CD1c-positive myeloid dendritic cell (primary cell): ENCODE results near the gene GZMA.
A peak's percentile ranks its signal among the peaks of the same experiment; 100 is the strongest.
"Not testable (repeated sequence)": the region's sequence is repeated elsewhere in the genome, so short reads cannot be mapped to it uniquely, and the experiment has no call there.

Source experiments
- DNase-seq: peaks from one replicate; pipeline ENCODE4 v3.0.0-alpha.2; 2016; ENCODE audit errors: extremely low spot score

Gene GZMA

DNA sequence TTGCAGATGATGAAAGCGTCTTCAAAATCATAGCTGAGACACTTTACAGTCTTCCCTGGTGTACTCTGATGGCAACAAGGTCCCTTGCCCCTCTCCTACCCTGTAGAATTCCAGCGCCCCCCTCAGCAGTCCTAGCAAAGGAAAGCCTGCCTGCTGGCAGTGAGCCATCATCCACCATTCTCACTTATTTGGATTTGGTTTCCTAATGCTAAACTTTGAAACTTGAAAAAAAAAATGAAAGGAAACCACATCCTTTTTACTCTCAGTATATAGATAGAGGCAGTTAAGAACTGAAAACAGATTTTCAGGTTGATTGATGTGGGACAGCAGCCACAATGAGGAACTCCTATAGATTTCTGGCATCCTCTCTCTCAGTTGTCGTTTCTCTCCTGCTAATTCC lies at the start of gene GZMA:
TSS of gene GZMA (plus strand) at position 299 of the 400 bp plus-strand sequence. CDS start at position 336, 37 bp downstream.
- DNase-seq = peak; percentile 36

DNA sequence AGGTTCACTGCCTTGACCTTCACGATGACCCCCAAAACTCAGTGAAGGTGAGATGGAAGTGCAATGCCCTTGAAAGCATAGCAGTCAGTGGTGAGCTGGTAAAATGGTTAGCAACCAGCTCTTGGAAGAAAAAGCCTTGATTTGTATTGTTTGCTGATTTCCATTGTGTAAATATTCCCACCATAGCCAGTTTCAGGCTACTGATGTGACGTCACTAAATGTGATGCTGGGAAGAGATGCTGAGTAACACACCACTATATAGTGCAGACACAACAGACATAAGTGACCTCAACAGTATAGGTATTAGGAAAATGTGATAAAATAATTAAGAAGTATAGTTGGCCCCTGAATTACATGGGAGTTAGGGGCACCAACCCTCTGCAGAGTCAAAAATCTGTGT lies 47.3 kb upstream of the GZMA start:
- DNase-seq = no peak

DNA sequence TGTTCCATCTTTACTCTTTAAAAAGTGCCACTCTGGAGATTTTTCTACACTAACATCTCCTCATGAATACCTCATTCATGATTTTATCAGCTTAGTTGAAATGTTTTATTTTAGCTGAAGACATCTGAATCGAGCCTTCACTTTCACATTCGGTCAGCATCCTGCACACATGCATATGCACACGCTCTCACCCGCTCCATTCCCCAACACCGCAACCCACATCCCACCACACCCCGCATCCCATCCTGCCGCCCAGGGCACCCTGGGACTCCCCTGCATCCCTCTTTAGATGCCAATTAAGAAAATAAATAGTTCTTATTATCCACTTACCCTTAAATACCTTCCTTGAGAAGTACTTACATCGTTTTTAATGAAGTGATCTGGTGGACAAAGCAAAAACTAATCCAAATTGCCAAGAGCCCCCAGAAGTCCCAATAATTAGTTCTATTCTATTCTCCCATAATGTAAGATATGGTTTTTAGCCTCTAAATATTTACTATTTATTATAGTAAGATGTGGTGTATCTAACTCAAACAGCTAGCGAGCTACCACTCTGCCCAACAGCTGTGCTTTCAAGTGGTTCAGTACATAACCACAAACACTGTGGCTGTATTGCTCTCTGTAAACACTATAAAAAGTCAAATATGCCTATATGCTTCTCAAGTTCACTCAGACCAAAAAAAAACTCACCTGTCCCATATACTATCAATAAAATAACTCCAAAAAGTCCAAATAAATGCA lies 40.2 kb upstream of the GZMA start:
- DNase-seq = no peak

DNA sequence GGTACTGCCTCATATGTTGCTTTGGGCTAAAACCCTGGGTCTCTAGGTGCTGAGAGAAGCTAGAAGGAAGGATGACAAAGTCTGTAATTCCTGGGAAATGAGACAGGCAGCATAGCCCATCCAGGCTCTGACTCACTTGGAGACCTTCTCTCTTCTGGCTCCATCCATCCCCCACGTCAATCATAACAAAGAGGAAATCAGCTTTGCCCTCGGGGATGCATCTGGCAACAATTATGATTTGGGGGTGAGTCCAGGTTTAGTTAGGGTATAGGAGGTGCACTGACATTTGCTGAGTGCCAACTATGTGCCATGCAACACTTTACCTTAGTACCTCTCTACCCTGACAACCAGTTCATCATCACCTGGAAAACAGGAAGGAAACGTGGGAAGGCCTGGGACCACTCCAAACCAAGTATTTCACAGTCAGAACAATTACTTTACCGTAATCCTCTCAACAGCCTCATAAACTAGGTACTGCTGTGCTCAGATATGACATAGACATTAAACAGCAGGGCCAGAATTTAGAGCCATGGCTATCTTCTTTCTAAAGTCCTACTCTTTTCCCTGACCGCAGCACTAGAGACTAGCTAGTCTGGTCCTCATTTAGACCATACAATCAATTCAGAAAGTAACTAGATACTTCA lies 39.1 kb upstream of the GZMA start:
- no peak for DNase-seq

DNA sequence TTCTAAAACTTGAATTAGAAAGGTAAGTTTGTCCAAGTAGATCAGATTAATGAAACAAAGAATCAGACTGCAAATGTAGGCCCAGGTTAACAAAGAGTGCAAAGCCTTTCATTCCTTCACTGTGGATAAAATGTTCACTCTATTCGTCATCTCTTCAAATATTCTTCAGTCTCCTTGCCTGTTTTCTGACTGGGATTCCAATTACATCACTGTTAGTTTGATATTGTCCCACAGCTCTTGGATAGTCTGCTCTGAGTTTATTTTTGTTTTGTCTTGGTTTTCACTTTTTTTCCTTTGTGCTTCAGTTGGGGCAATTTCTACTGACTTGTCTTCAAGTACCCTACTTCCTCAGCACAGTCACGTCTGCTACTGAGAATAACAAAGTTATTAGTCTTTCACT lies 38.5 kb upstream of the GZMA start:
- no peak for DNase-seq

DNA sequence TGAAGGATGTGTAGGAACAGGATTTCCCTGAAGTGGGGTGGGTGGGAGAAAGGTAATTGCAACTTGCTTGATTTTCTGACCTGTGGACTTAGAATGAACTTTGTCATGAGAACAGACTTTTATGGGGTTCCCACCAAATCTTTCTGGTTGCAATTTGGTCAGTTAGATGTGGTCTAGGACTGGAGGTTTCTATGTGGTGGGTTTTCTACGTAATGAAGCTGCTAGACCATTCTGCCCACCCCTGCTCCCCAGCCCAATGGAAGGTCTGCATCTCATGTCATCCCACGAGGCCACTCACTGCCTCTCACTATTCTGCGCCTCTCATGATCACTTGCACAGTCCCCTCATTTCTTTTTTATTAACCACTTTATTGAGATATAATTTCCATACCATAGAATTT lies 37.9 kb upstream of the GZMA start:
- no peak for DNase-seq

DNA sequence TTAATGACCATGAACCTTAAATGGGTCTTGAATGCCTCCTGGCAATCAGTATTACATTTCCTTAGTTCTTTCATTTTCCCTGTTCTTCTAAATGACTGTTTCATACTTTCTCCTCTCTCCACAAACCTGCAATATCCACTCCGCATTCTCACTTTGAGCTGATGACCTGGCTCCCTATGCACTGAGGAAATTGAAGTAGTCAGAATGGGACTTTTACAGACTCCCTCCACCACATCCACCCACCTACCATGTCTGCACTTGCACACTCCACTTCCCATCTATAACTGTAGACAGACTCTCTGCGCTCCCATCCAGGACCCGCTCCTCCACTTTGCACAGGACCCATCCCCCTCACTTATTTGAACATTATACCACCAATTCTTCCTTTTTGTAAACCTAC lies 36.2 kb upstream of the GZMA start:
- no peak for DNase-seq

DNA sequence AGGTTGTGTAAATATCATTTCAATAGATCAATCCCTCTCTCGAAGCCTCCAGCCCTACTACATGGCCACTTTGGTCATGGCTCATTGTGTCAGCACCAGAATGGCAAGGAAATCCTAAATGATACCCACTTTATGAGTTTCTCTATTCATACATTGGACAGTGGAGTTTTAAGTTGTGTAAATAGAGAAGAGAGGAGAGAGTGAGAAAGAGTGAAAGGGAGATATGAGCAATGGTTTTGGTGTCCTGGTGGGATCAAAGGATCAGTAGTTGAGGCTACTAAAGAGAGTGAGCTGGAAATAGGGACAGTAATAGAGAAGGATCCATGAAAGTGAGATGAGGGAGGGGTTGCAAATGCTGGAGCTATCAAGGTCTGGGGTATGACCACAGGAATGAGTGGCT lies 31.5 kb upstream of the GZMA start:
- no peak for DNase-seq

DNA sequence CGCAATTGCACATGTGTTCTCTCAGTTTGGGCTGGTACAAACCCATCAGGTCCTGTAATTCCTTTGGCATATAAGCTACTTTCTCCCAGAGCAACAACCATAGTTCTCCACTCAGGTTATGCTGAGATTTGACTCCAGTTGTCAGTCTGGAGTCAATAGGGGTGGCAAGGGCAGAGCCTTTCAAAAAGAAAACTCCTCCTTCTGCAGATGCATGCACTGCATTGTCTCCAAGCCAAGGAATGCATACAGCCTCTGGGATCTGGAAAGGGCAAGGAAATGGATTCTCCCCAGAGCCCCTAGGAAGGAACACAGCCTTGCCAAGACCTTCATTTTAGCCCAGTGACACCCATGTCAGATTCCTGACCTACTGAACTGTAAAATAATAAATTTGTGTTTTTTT lies 31.0 kb upstream of the GZMA start:
- DNase-seq = no peak

DNA sequence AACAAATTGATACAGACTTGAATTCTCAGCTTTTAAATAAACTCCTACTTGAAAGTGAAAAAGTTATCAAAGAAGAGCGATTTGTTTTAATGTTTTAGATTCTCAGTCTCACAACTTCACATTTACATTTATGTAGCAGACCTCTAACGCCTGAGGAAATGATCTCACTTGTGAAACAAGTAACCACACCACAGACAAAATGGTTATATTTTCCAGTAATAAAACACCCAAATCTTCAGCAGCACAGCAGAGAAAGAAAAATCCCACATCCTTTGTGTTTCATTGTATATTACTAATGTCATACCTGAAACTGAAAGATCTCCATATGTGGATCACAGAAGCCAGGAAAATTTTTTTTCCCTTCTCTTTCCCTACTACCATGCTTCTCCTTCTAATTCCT lies 29.8 kb upstream of the GZMA start:
- DNase-seq = peak; percentile 10

DNA sequence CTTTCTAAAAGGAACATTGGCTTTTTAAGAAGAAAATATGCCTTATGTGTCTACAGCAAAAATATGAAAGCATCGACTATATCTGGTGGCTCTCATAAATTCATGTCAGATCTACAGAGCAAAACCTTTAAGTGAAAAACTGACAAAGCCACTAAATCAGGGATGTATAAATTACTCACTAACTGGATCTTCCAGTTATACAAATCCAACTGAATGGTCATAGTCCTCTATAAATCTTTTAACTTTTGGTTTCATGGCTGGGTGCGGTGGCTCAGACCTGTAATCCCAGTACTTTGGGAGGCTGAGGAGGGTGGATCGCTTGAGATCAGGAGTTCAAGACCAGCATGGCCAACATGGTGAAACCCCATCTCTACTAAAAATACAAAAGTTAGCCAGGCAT lies 29.2 kb upstream of the GZMA start:
- no peak for DNase-seq

DNA sequence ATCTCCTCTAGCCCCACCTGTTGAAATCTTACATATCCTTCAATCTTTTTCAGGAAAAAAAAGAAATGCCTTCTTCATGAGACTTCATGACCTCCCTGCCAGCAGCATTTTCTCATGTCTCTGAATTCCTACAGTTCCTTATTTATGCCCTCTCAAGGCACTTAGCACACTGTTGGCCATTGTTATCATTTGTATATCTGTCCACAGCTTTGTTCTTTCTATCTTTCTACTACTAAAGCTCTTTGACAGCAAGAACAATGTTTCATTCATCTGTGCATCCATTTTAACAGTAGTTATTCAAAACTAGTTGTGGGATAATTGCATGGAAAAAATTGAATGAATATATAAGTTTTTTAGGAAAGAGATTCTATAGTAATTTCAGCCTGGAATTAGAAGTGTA lies 20.9 kb upstream of the GZMA start:
- no peak for DNase-seq

DNA sequence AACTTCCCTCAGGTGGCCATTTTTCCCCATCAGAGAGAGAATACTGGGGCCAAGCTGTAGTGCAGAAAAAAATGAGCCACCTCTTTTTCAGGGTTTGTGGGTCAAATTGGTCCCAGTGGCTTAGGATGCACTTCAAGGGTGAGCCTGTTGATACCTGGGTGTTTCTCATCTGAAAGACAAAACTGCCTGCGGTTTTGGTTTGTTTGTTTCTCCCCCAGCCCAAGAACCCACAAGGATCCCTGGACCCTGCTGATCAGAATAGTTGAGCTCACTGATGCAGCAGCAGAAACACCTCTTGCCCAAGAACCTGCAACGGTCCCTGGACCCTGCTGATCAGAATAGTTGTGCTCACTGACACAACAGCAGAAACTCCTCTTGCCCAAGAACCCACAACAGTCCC lies 13.1 kb upstream of the GZMA start:
- not testable (repeated sequence) for DNase-seq

DNA sequence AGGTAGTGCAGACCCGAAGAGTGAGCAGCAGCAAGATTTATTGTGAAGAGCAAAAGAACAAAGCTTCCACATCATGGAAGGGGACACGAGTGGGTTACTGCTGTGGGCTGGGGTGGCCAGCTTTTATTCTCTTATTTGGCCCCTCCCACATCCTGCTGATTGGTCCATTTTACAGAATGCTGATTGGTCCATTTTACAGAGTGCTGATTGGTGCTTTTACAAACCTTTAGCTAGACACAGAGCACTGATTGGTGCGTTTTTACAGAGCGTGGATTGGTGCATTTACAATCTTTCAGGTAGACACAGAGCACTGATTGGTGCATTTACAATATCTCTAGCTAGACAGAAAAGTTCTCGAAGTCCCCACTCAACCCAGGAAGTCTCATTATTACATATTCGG lies 11.4 kb upstream of the GZMA start:
- not testable (repeated sequence) for DNase-seq

DNA sequence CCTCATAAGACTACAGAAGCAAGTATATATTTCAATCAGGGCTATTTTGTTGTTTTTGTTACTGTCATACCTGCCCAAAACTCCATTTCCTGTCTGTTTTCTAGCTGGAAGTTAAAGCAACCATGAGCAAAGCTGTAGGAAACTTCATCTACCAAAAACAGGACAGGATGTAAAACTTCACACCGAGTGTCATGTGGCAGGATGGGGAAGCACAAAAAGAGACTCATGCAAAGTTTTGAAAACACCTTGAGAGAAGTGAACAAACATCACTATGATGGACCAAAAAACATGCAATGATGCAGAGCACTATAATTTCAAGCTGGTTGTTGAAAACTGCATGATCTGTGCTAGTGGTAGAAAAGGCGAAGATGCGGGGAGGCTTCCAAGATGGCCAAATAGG lies 6.3 kb upstream of the GZMA start:
- DNase-seq = no peak

DNA sequence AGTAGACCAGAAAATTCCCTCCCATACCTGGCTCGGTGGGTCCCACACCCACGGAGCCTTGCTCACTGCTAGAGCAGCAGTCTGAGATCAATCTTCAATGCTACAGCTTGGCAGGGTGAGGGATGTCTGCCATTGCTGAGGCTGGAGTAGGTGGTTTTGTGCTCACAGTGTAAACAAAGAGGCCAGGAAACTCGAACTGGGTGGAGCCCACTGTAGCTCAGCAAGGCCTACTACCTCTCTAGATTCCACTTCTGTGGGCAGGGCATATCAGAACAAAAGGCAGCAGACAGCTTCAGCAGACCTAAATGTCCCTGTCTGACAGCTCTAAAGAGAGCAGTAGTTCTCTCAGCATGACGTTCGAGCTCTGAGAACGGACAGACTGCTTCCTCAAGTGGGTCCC lies 5.6 kb upstream of the GZMA start:
- no peak for DNase-seq

DNA sequence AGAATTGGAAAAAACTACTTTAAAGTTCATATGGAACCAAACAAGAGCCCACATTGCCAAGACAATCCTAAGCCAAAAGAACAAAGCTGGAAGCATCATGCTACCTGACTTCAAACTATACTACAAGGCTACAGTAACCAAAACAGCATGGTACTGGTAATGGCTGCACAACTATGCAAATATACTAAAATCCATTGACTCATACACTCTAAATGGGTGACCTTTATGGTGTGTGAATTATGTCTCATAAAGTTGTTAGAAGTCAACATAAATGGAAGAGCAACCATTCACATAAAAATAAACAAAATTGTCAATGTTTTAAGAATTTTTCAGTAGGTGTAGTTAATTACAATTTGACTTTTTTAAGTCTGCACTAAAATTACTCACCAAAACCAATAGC lies 1.3 kb upstream of the GZMA start:
- not testable (repeated sequence) for DNase-seq

DNA sequence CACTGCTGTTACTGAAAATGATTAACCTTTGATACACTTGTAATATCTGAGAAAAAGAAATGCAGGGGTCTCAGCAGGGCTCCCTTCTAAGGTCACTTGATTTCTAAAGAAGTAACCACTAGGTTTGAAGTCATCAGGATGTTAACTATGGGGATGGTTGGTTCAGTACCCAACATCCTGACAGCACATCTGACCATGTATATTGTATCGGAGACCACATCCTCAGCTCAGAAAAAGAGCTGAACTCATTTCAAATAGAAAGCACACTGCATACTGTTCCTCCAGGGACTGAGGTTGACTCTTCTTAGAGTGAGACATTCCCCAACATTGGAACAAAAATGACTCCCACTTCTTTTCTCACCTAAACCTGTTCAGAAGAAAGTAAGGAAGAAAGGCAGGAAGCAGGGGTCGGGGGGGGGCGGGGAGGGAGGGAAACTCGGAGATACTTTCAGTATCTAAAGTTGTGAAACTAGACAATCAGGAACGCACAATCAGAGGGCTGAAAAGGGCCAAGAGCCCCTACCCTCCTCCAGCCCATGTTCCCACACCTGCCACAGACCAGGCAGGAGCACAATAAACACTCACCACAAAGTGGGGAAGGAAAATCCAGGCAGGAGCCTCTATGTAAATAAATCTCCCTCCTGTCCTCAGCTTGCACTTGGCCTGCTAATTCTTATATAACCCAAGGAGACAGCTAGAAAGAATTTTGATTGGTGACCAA lies 730 bp upstream of the GZMA start:
- DNase-seq = no peak

DNA sequence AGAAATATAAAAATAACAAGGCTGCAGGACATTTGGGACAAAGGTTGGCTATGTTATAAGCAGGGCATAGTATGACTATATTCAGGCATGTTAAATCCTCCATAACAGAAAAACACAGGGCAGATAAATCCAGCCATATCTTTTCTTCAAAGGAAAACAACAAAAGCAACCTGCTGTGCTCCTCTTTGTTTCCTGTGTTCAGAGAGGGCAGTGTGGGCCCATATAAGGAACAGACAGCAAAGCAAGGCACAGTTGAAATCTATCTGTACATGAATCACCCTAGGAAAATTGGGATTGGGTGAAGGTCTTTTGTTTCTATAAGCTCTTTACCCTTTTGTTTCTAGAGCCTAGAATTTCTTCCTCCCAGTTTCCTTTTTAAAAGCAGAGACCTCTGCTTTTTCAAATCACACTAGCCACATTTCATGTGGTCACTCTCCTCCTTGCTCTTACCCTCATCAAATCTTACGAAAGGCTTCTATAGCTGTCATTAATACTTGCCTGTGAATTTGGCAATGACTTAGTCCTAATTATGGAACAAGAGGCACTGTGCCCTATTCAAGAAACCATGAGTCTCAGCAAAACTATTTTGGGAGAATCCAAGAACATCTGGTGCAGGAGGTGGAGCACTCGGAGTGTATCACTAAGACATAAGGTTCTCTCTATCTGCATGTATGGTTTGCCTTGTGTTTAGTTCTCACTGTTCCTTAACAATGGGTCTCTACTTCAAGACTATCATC lies 1.8 kb downstream of the GZMA start:
- DNase-seq = no peak

DNA sequence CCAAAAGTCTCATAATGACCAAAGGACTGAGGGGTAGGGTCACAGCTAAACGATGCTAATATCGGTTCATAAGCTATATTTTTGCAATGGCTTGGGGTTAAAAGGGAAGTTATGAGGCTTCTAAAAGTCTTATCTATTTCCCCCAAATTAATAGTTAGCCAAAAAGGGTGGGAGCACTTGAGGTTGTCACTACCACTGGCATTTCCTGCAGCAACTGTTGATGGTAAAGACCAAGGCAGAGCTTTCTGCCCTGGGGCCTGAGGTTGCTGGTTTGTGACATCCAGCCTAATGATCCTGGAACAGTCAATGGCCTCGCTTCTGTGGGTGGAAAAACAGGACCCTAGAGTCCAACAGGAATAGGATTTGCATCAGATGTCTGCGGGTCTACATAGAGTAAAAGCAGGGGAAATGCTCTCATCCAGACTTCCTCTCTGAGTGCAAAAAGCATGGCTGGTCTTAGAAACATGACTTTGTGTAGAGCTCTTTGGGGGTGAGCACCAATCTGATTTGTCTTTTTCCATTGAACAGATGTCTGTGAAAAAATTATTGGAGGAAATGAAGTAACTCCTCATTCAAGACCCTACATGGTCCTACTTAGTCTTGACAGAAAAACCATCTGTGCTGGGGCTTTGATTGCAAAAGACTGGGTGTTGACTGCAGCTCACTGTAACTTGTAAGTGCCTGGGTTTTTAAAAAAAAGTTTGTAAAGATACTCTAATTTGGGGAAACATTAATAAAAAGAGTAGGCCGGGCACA lies 2.7 kb downstream of the GZMA start:
- no peak for DNase-seq

DNA sequence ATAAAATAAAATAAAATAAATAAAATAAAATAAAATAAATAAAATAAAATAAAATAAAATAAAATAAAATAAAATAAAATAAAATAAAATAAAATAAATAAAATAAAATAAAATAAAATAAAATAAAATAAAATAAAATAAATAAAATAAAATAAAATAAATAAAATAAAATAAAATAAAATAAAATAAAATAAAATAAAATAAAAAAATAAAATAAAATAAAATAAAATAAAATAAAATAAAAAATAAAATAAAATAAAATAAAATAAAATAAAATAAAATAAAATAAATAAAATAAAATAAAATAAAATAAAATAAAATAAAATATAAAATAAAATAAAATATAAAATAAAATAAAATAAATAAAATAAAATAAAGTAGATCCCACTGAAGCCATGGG lies 3.5 kb downstream of the GZMA start:
- not testable (repeated sequence) for DNase-seq

DNA sequence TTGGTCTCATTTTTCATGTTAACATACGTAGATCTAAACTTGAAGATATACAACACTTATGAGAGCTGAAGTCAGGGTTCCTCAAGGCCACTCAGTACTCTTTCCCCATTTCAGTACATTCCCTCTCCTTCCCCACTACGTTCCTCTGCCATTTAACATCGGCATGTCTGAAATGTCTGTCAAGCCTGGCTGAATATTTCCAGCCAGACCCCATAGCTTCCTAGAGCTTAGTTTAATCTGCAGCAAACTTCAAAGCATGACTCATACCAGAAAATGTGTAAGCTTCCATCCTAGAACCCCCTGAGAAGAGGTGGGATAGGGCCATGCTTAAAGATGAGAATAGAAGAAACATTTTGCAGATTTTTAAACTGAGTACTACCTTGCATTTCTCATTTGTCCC lies 6.2 kb downstream of the GZMA start:
- DNase-seq = no peak
